Keratinocyte (primary cell): ENCODE results near the gene ARHGAP10. TPM values are rescaled to one million over a fixed set of nuclear protein-coding genes. Genes with fewer than 3 reads are reported as not detected.

Experiments used
- DNase-seq: peaks from one replicate; pipeline ENCODE4 v3.0.0-alpha.2; 2011; ENCODE audit warnings: low read depth, missing footprints, low spot score
- FAIRE-seq: peaks from 2 replicates; lab custom pipeline; 2011; peaks lifted over from hg19 to GRCh38; lab: Jason Lieb, UNC
- H2AFZ ChIP-seq: 2 replicates; pipeline ENCODE4 v1.6.0; 2012; ENCODE audit warnings: low read length, control low read depth, inconsistent platforms; ENCODE audit not compliant: control insufficient read depth
- H3K27ac ChIP-seq: 2 replicates; pipeline ENCODE4 v1.5.1; 2011; ENCODE audit warnings: low read length; ENCODE audit not compliant: control insufficient read depth, insufficient read depth
- H3K27me3 ChIP-seq: 3 replicates; pipeline ENCODE4 v1.6.0; 2011; ENCODE audit warnings: low read length; ENCODE audit not compliant: control insufficient read depth, insufficient read depth; ENCODE audit errors: extremely low read depth
- H3K36me3 ChIP-seq, 2 experiments: 2 replicates in 1 of 2; 3 replicates in 1 of 2; pipeline ENCODE4 v1.5.1; 2011; ENCODE audit warnings: low read length in 2 of 2, mild to moderate bottlenecking in 1 of 2; ENCODE audit not compliant: control insufficient read depth in 2 of 2, insufficient read depth in 2 of 2; ENCODE audit errors: extremely low read depth in 1 of 2
- H3K4me1 ChIP-seq: 3 replicates; pipeline ENCODE4 v1.5.1; 2011; ENCODE audit warnings: low read length; ENCODE audit not compliant: control insufficient read depth, insufficient read depth; ENCODE audit errors: extremely low read depth
- H3K4me2 ChIP-seq: 3 replicates; pipeline ENCODE4 v1.6.0; 2011; ENCODE audit warnings: low read depth, low read length; ENCODE audit not compliant: control insufficient read depth, insufficient read depth; ENCODE audit errors: extremely low read depth
- H3K4me3 ChIP-seq, 3 experiments: fragments of 200-600 bp in 1 of 3; sonication (generic) in 1 of 3; 2 replicates in 2 of 3; 3 replicates in 1 of 3; pipeline ENCODE4 v1.5.1; 2011 to 2016; ENCODE audit warnings: low read length in 3 of 3, mild to moderate bottlenecking in 3 of 3, control low read depth in 2 of 3, inconsistent platforms in 1 of 3, low read depth in 1 of 3, mixed read lengths in 1 of 3, mixed run types in 1 of 3, moderate library complexity in 1 of 3; ENCODE audit not compliant: control insufficient read depth in 2 of 3, insufficient read depth in 2 of 3; ENCODE audit errors: extremely low read depth in 1 of 3
- H3K79me2 ChIP-seq: 2 replicates; pipeline ENCODE4 v1.6.0; 2012; ENCODE audit warnings: low read length; ENCODE audit not compliant: control insufficient read depth, insufficient read depth
- H3K9ac ChIP-seq: 3 replicates; pipeline ENCODE4 v1.6.0; 2011; ENCODE audit warnings: low read length; ENCODE audit not compliant: control insufficient read depth, insufficient read depth; ENCODE audit errors: extremely low read depth
- H3K9me1 ChIP-seq: 3 replicates; pipeline ENCODE4 v1.6.0; 2011; ENCODE audit warnings: low read length; ENCODE audit not compliant: control insufficient read depth, insufficient read depth; ENCODE audit errors: extremely low read depth
- H3K9me3 ChIP-seq: 2 replicates; pipeline ENCODE4 v1.5.1; 2012; ENCODE audit warnings: low read depth, low read length; ENCODE audit not compliant: control insufficient read depth
- H4K20me1 ChIP-seq: 3 replicates; pipeline ENCODE4 v1.6.0; 2011; ENCODE audit warnings: low read length; ENCODE audit not compliant: control insufficient read depth, insufficient read depth; ENCODE audit errors: extremely low read depth
- EZH2 ChIP-seq: IDR thresholded peaks from one replicate; pipeline ENCODE4 v1.6.1; 2012; ENCODE audit warnings: inconsistent platforms, mild to moderate bottlenecking, low read length, moderate library complexity
- dilution Hi-C: fragments of 300-500 bp; cut with MboI; formaldehyde crosslinking; loops from one replicate; pipeline ENCODE4 v1.7.0; 2020; ENCODE audit warnings: low sequenced_read_pairs; ENCODE audit not compliant: extremely low pct_ligation_motif_present
- polyA plus RNA-seq, 5 experiments: library from polyadenylated mRNA; depleted of rRNA in 3 of 5; stranded (reverse) in 3 of 5; stranded (forward) in 1 of 5; unstranded in 1 of 5; fragments of >200 nt; gene quantifications; 1 replicate in 1 of 5; 2 replicates in 3 of 5; 3 replicates in 1 of 5; pipeline versions ENCODE4 v1.2.1 to v1.2.3, GENCODE V29; 2011 to 2012; ENCODE audit warnings: missing spikeins in 2 of 5, low read depth in 1 of 5, low replicate concordance in 1 of 5
- TF ChIP-seq, protein P1 (sequence below), 3 experiments: IDR thresholded peaks in 1 of 3; conservative IDR thresholded peaks in 1 of 3; optimal IDR thresholded peaks in 1 of 3; 2 replicates in 2 of 3; 3 replicates in 1 of 3; pipeline versions ENCODE3 to v1.5.1; 2011; ENCODE audit warnings: low read length in 3 of 3, mild to moderate bottlenecking in 3 of 3, moderate library complexity in 2 of 3, control low read depth in 1 of 3, inconsistent platforms in 1 of 3; ENCODE audit not compliant: insufficient read depth in 2 of 3; ENCODE audit errors: extremely low read depth in 1 of 3

Gene ARHGAP10
- polyA plus RNA-seq, 1 donor (not counting 4 experiments of a cell fraction or from before 2014, with no cell fraction given): 18.7 TPM

DNA sequence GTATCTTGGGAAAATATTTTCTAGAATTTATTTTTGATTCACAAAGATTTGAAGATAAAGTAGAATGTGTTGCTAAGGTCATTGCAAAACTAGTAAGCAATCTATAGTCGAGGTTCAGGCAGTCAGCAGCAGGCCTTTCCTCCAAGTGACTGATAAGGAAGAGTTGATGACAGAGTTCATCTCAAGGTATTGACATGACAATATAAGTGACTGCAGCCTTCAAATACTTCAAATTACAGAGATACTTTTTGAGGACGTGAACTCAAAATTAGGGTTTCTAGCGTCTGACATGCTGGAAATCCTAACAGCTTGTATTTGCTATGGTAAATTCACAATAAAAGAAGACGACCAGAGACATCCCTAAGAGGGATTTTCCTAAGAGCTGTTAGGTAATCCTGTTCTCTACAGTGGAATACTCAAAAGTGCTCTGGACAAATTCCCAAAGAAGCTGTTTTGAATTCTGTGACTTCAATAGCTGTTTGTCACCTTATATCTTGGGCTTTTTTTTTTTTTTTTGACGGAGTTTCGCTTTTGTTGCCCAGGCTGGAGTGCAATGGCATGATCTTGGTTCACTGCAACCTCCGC is 7.4 kb downstream of the ARHGAP10 start:
- peaks cover 89% of the 10 kb centered on the region for H3K79me2 ChIP-seq
- no peak overlapping the region for H3K4me2 ChIP-seq
- TF ChIP-seq, protein P1, sequence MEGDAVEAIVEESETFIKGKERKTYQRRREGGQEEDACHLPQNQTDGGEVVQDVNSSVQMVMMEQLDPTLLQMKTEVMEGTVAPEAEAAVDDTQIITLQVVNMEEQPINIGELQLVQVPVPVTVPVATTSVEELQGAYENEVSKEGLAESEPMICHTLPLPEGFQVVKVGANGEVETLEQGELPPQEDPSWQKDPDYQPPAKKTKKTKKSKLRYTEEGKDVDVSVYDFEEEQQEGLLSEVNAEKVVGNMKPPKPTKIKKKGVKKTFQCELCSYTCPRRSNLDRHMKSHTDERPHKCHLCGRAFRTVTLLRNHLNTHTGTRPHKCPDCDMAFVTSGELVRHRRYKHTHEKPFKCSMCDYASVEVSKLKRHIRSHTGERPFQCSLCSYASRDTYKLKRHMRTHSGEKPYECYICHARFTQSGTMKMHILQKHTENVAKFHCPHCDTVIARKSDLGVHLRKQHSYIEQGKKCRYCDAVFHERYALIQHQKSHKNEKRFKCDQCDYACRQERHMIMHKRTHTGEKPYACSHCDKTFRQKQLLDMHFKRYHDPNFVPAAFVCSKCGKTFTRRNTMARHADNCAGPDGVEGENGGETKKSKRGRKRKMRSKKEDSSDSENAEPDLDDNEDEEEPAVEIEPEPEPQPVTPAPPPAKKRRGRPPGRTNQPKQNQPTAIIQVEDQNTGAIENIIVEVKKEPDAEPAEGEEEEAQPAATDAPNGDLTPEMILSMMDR (optimal IDR thresholded peaks at IDR 0.05 in 1 of 3, IDR thresholded peaks at IDR 0.05 in 1 of 3, conservative IDR thresholded peaks at IDR 0.05 in 1 of 3; ENCODE audit: extremely low read depth in 1 of 3, insufficient read depth in 2 of 3, low read length in 3 of 3): no peak
- no peak for TF ChIP-seq EZH2
- H4K20me1 ChIP-seq: no peaks in the 10 kb centered on the region
- no peak for FAIRE-seq
- no peaks in the 10 kb centered on the region for H3K27me3 ChIP-seq
- dilution Hi-C loops: no loop called here
- H3K9me3 ChIP-seq: no peaks in the 10 kb centered on the region
- no peak overlapping the region for H2AFZ ChIP-seq
- H3K36me3 ChIP-seq: no peaks in the 10 kb centered on the region
- H3K27ac ChIP-seq: no peak overlapping the region
- no peak overlapping the region for H3K4me3 ChIP-seq
- H3K9me1 ChIP-seq: peaks cover 3% of the 10 kb centered on the region
- no peak overlapping the region for H3K9ac ChIP-seq
- DNase-seq: no peak
- H3K4me1 ChIP-seq: peaks cover 36% of the 10 kb centered on the region

DNA sequence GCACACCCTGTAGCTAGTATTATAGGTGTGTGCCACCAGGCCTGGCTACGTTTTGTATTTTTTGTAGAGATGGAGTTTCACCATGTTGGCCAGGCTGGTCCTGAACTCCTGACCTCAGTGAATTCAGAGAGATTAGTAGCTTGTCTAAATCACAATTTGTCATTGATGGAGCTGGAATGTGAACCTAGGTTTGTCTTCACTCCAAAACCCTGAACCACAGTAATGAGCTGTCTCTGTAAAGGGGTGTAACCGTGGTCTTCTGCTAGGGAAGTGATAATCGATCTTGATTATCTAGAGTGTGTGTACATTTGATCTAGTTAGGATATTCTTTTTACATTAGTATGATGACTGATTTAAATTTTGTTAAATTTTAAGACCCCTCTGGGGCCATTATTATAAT is 8.3 kb downstream of the ARHGAP10 start:
- peaks cover 3% of the 10 kb centered on the region for H3K9me1 ChIP-seq
- TF ChIP-seq, protein P1 (optimal IDR thresholded peaks at IDR 0.05 in 1 of 3, IDR thresholded peaks at IDR 0.05 in 1 of 3, conservative IDR thresholded peaks at IDR 0.05 in 1 of 3; ENCODE audit: extremely low read depth in 1 of 3, insufficient read depth in 2 of 3, low read length in 3 of 3): no peak
- TF ChIP-seq EZH2: no peak
- dilution Hi-C loops: no loop called here
- no peaks in the 10 kb centered on the region for H4K20me1 ChIP-seq
- H3K79me2 ChIP-seq: peaks cover 90% of the 10 kb centered on the region
- H3K27me3 ChIP-seq: no peaks in the 10 kb centered on the region
- no peak overlapping the region for H2AFZ ChIP-seq
- DNase-seq: no peak
- peaks cover 29% of the 10 kb centered on the region for H3K4me1 ChIP-seq
- H3K4me2 ChIP-seq: no peak overlapping the region
- no peak overlapping the region for H3K4me3 ChIP-seq
- H3K9me3 ChIP-seq: no peaks in the 10 kb centered on the region
- FAIRE-seq: no peak
- no peak overlapping the region for H3K27ac ChIP-seq
- no peak overlapping the region for H3K9ac ChIP-seq
- H3K36me3 ChIP-seq: no peaks in the 10 kb centered on the region
